Naive B cell (primary cell): ENCODE results near the gene ITGB5. TPM values are rescaled to one million over a fixed set of nuclear protein-coding genes. Genes with fewer than 3 reads are reported as not detected.
"Not testable (repeated sequence)": the region's sequence is repeated elsewhere in the genome, so short reads cannot be mapped to it uniquely, and the experiment has no call there.

Experiments used
- ATAC-seq, 2 donors: fragments of 150-1000 bp; cut with Tn5 transposase; 2 replicates each; pipeline ENCODE4 v1.10.0; 2021; ENCODE audit warnings: low read depth in 2 of 2, mild to moderate bottlenecking in 2 of 2, moderate library complexity in 2 of 2
- DNase-seq: peaks from one replicate; pipeline ENCODE4 v3.0.0; 2022
- H3K27ac Mint-ChIP-seq, 6 donors: one replicate each; pipeline ENCODE4 v1.8.0; 2020 to 2022; ENCODE audit warnings: mild to moderate bottlenecking in 6 of 6, mixed read lengths in 6 of 6, moderate library complexity in 5 of 6, inconsistent platforms in 2 of 6
- H3K27me3 Mint-ChIP-seq, 3 donors: one replicate each; pipeline ENCODE4 v1.8.0; 2021 to 2022; ENCODE audit warnings: mixed read lengths in 3 of 3, mild to moderate bottlenecking in 1 of 3
- H3K36me3 Mint-ChIP-seq, 2 donors: one replicate each; pipeline ENCODE4 v1.8.0; 2020 to 2022; ENCODE audit warnings: mixed read lengths in 2 of 2, inconsistent platforms in 1 of 2, mild to moderate bottlenecking in 1 of 2
- H3K4me1 Mint-ChIP-seq, 3 donors: one replicate each; pipeline ENCODE4 v1.8.0; 2020 to 2022; ENCODE audit warnings: mixed read lengths in 3 of 3, inconsistent platforms in 1 of 3, mild to moderate bottlenecking in 1 of 3, moderate library complexity in 1 of 3
- H3K4me3 Mint-ChIP-seq, 8 donors: one replicate each; pipeline ENCODE4 v1.8.0; 2020 to 2022; ENCODE audit warnings: mild to moderate bottlenecking in 8 of 8, mixed read lengths in 8 of 8, moderate library complexity in 8 of 8, inconsistent platforms in 2 of 8
- H3K9me3 Mint-ChIP-seq, 7 donors: one replicate each; pipeline ENCODE4 v1.8.0; 2020 to 2022; ENCODE audit warnings: mixed read lengths in 7 of 7, mild to moderate bottlenecking in 5 of 7, inconsistent platforms in 2 of 7, moderate library complexity in 1 of 7
- polyA plus RNA-seq, 6 donors: library from polyadenylated mRNA; unstranded; fragments of 300-500 nt; fragmentation: Illumina TruSeq; gene quantifications; one replicate each; pipeline ENCODE4 v1.2.3, GENCODE V29; 2021; ENCODE audit warnings: low read depth in 6 of 6

Gene ITGB5
- polyA plus RNA-seq, 6 donors from 2014 or later, result 0.22 to 2.0 (median 1.1) TPM; not detected in 2

- peak; percentile 58 to 68 for ATAC-seq
- H3K4me3 Mint-ChIP-seq, result peak overlapping the region in 7 of 8 donors; percentile 18 to 77 (median 60)
- H3K4me1 Mint-ChIP-seq, result peaks cover 9 to 12% (median 9%) of the 10 kb centered on the region in 3 donors
- no peaks in the 10 kb centered on the region for H3K9me3 Mint-ChIP-seq
- peak overlapping the region in 3 of 6 donors; percentile 19 to 40 (median 32) for H3K27ac Mint-ChIP-seq
- H3K27me3 Mint-ChIP-seq, result peaks cover 29 to 54% (median 36%) of the 10 kb centered on the region in 3 donors
- no peaks in the 10 kb centered on the region for H3K36me3 Mint-ChIP-seq
- no peak for DNase-seq
Measured at GRCh38 chr3:124834723-124835718, 52.1 kb downstream of the ITGB5 start.

- ATAC-seq (no peak), DNase-seq (no peak)
- Mint-ChIP-seq H3K27me3 (peaks cover 29 to 62% (median 42%) of the 10 kb centered on the region in 3 donors), H3K27ac (peak overlapping the region in 1 of 6 donors; percentile 65), H3K36me3 (no peaks in the 10 kb centered on the region), H3K4me3 (peak overlapping the region in 2 of 8 donors; percentile 10 to 40), H3K4me1 (peaks cover 9 to 18% (median 16%) of the 10 kb centered on the region in 3 donors), H3K9me3 (no peaks in the 10 kb centered on the region)
Measured at GRCh38 chr3:124833710-124834332, 53.3 kb downstream of the ITGB5 start.

- peaks cover 9 to 18% (median 16%) of the 10 kb centered on the region in 3 donors for H3K4me1 Mint-ChIP-seq
- H3K27me3 Mint-ChIP-seq, result peaks cover 29 to 67% (median 42%) of the 10 kb centered on the region in 3 donors
- H3K27ac Mint-ChIP-seq, result no peak overlapping the region
- peak overlapping the region in 1 of 8 donors; percentile 5 for H3K4me3 Mint-ChIP-seq
- H3K36me3 Mint-ChIP-seq, result no peaks in the 10 kb centered on the region
- DNase-seq (no peak), ATAC-seq (no peak)
- no peaks in the 10 kb centered on the region for H3K9me3 Mint-ChIP-seq
Measured at GRCh38 chr3:124832782-124833709, 54.1 kb downstream of the ITGB5 start.

GRCh38 chr3:124831628-124832199 is 55.5 kb downstream of the ITGB5 start:
- peaks cover 20 to 59% (median 33%) of the 10 kb centered on the region in 3 donors for H3K27me3 Mint-ChIP-seq
- no peak overlapping the region for H3K27ac Mint-ChIP-seq
- peaks cover 9 to 18% (median 16%) of the 10 kb centered on the region in 3 donors for H3K4me1 Mint-ChIP-seq
- H3K4me3 Mint-ChIP-seq, result no peak overlapping the region
- no peaks in the 10 kb centered on the region for H3K36me3 Mint-ChIP-seq
- no peak for ATAC-seq
- DNase-seq, result no peak
- H3K9me3 Mint-ChIP-seq, result no peaks in the 10 kb centered on the region

- H3K4me3 Mint-ChIP-seq, result no peak overlapping the region
- H3K4me1 Mint-ChIP-seq, result peaks cover 4 to 14% (median 12%) of the 10 kb centered on the region in 3 donors
- peak overlapping the region in 1 of 6 donors; percentile 86 for H3K27ac Mint-ChIP-seq
- peaks cover 16 to 42% (median 20%) of the 10 kb centered on the region in 3 donors for H3K27me3 Mint-ChIP-seq
- ATAC-seq (no peak), DNase-seq (no peak)
- H3K9me3 Mint-ChIP-seq, result peaks cover 0 to 2% (median 0%) of the 10 kb centered on the region in 7 donors
- H3K36me3 Mint-ChIP-seq, result no peaks in the 10 kb centered on the region
Measured at GRCh38 chr3:124829819-124830554, 57.2 kb downstream of the ITGB5 start.

GRCh38 chr3:124829178-124829818 is 57.9 kb downstream of the ITGB5 start:
- peaks cover 0 to 12% (median 7%) of the 10 kb centered on the region in 3 donors for H3K4me1 Mint-ChIP-seq
- H3K27ac Mint-ChIP-seq, result peak overlapping the region in 1 of 6 donors; percentile 86
- H3K36me3 Mint-ChIP-seq, result no peaks in the 10 kb centered on the region
- ATAC-seq (no peak), DNase-seq (no peak)
- peaks cover 13 to 36% (median 16%) of the 10 kb centered on the region in 3 donors for H3K27me3 Mint-ChIP-seq
- no peak overlapping the region for H3K4me3 Mint-ChIP-seq
- H3K9me3 Mint-ChIP-seq, result peaks cover 0 to 2% (median 0%) of the 10 kb centered on the region in 7 donors

GRCh38 chr3:124827476-124828206 is 59.5 kb downstream of the ITGB5 start:
- not testable (repeated sequence) for H3K27ac Mint-ChIP-seq, H3K4me3 Mint-ChIP-seq, H3K36me3 Mint-ChIP-seq, H3K9me3 Mint-ChIP-seq, DNase-seq, H3K4me1 Mint-ChIP-seq, ATAC-seq
- peaks cover 4 to 22% (median 12%) of the 10 kb centered on the region in 3 donors for H3K27me3 Mint-ChIP-seq

GRCh38 chr3:124826703-124827102 is 60.5 kb downstream of the ITGB5 start:
- H3K27ac Mint-ChIP-seq, result no peak overlapping the region
- peaks cover 0 to 9% (median 5%) of the 10 kb centered on the region in 3 donors for H3K4me1 Mint-ChIP-seq
- ATAC-seq, result no peak
- H3K9me3 Mint-ChIP-seq, result peaks cover 0 to 2% (median 0%) of the 10 kb centered on the region in 7 donors
- no peak overlapping the region for H3K4me3 Mint-ChIP-seq
- no peaks in the 10 kb centered on the region for H3K36me3 Mint-ChIP-seq
- DNase-seq, result no peak
- peaks cover 14 to 26% (median 21%) of the 10 kb centered on the region in 3 donors for H3K27me3 Mint-ChIP-seq

GRCh38 chr3:124824286-124824915 is 62.8 kb downstream of the ITGB5 start:
- Mint-ChIP-seq H3K4me3 (no peak overlapping the region), H3K36me3 (no peaks in the 10 kb centered on the region), H3K4me1 (peaks cover 0 to 4% (median 0%) of the 10 kb centered on the region in 3 donors), H3K27me3 (peaks cover 27 to 43% (median 33%) of the 10 kb centered on the region in 3 donors), H3K27ac (no peak overlapping the region), H3K9me3 (peaks cover 0 to 2% (median 0%) of the 10 kb centered on the region in 7 donors)
- ATAC-seq, result no peak
- no peak for DNase-seq

- H3K27me3 Mint-ChIP-seq, result peaks cover 34 to 48% (median 37%) of the 10 kb centered on the region in 3 donors
Measured at GRCh38 chr3:124823648-124824047, 63.5 kb downstream of the ITGB5 start.

More at GRCh38 chr3:124823648-124824047, 63.5 kb downstream of the ITGB5 start:
- DNase-seq, result no peak
- peaks cover 0 to 2% (median 0%) of the 10 kb centered on the region in 7 donors for H3K9me3 Mint-ChIP-seq
- no peak overlapping the region for H3K27ac Mint-ChIP-seq
- no peaks in the 10 kb centered on the region for H3K4me1 Mint-ChIP-seq
- no peak for ATAC-seq
- H3K4me3 Mint-ChIP-seq, result no peak overlapping the region
- H3K36me3 Mint-ChIP-seq, result no peaks in the 10 kb centered on the region
